HG02610 (cell line): ENCODE results near the gene NSFL1C.
A peak's percentile ranks its signal among the peaks of the same experiment; 100 is the strongest.

ENCODE experiments used
- ATAC-seq: cut with Tn5 transposase; IDR thresholded peaks from one replicate; pipeline ENCODE4 v1.9.1; 2021; ENCODE audit warnings: mild to moderate bottlenecking, moderate library complexity; ENCODE audit not compliant: unreplicated experiment

NSFL1C gene

DNA sequence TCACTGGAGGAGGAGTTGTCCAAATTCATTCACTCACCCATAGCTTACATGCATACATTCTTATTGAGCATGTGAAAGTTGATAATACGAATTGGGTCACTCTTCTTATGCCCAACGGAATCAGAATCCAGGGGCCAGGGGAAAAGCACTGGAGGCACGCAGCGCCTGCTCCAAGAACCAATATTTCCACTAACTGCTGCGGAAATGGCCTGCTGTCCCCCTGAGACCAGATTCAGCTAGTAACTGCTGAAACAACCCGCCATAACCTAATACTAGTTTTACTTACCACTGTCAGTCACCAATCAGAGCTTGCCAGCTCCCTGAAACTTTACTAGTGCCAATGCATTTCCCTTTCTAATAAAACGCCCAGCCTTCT, 73.2 kb downstream of the NSFL1C start:
- ATAC-seq: no peak

DNA sequence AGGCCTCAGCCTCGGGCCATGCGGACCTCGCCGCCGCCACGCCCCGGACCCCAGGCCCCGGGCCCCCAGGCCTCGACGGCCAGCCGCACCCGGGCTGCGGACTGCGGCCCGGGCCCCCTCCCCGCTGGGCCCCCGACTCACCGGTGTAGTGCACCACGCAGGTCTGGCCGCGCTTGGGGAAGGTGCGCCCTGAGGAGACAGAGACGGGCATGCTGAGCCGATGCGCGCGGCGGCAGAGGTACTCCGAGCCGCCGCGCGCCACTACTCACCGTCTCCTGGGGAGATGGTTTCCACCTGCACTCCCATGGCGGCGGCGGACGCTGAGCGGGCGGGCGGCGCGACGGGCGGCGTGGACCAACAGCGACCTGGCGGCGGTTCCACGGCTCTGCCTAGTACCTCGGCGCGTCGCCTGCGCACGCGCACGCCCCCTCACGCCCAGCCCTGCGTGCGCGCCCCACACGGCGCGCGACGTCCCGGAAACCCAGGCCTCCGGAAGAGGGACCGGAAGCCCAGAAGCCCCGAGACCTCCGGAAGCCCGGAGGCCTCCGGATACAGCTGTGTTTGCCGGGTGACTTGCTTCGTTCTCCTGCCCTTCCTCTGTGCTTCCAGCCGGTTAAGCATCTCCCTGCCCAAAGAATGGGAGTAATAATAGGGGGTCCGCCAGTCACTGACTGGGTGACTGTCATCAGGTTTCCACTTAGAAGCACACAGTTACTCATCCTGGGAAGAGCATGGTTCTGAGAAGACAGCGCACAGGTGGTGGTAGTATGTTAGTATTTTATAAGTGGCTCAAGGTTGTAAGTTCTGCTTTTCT, 73.7 kb downstream of the NSFL1C start, which contains the start of gene FKBP1A:
Gene FKBP1A (minus strand): TSS at position 362 of the 814 bp plus-strand sequence. CDS start 56 bp downstream, at position 306.
- peak; percentile 85 for ATAC-seq

DNA sequence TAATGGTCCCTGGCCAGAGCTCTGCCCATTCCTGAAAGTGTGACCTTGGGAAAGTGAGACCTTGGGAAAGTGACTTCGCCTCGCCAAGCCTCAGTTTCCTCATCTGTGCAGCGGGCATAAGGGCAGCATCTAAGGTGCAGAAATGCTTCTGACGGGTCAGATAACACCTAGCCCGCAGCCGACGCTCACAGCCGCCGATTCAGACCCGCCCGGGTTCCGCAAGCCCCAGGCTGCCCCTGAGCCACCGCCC, 74.3 kb downstream of the NSFL1C start:
- ATAC-seq: no peak
